Measurements from ENCODE around the gene CHD2. TPM values are rescaled to one million over a fixed set of nuclear protein-coding genes. Genes with fewer than 3 reads are reported as not detected.

The CHD2 gene
- total RNA-seq, 1 donor from 2014 or later = 100 TPM

- intact Hi-C loops (cut with DNase I) = loop anchor here (5.0 kb wide), 2 partner anchors 80 to 95 kb away; no protein-coding TSS in a partner anchor
- DNase-seq (ENCODE audit: extremely low spot score in 2 of 2) = no peak
- peaks cover 0 to 11% of the 10 kb centered on the region in 2 donors for H3K36me3 ChIP-seq
- peak overlapping the region; percentile 97 for H3K27ac ChIP-seq
- TF ChIP-seq POLR2A (IDR thresholded peaks at IDR 0.05) (no peak), CTCF (IDR thresholded peaks at IDR 0.05) (no peak), POLR2AphosphoS5 (IDR thresholded peaks at IDR 0.05; ENCODE audit: insufficient read depth in 1 of 2, low read depth in 1 of 2) (no peak)
- no peaks in the 10 kb centered on the region for H3K9me3 ChIP-seq
- H3K27me3 ChIP-seq = no peaks in the 10 kb centered on the region
- H3K4me1 ChIP-seq = peaks cover 62% of the 10 kb centered on the region
- peak overlapping the region; percentile 50 to 55 for H3K4me3 ChIP-seq
These were observed 1.9 kb downstream of the CHD2 start for GRCh38 chr15:92901995-92902394.

GRCh38 chr15:92902737-92903593 lies 2.8 kb downstream of the CHD2 start:
- peaks cover 0 to 4% of the 10 kb centered on the region in 2 donors for H3K36me3 ChIP-seq
- no peaks in the 10 kb centered on the region for H3K9me3 ChIP-seq
- intact Hi-C loops (cut with DNase I) = loop anchor here (5.0 kb wide), 2 partner anchors 81 to 96 kb away; no protein-coding TSS in a partner anchor
- peak overlapping the region; percentile 50 to 55 for H3K4me3 ChIP-seq
- peak overlapping the region; percentile 97 for H3K27ac ChIP-seq
- H3K27me3 ChIP-seq = no peaks in the 10 kb centered on the region
- DNase-seq (ENCODE audit: extremely low spot score in 2 of 2) = no peak
- TF ChIP-seq CTCF (IDR thresholded peaks at IDR 0.05) (no peak), POLR2AphosphoS5 (IDR thresholded peaks at IDR 0.05; ENCODE audit: insufficient read depth in 1 of 2, low read depth in 1 of 2) (no peak), POLR2A (IDR thresholded peaks at IDR 0.05) (no peak)
- peaks cover 66% of the 10 kb centered on the region for H3K4me1 ChIP-seq

- no peak for DNase-seq (ENCODE audit: extremely low spot score in 2 of 2)
- H3K9me3 ChIP-seq = no peaks in the 10 kb centered on the region
- no peaks in the 10 kb centered on the region for H3K36me3 ChIP-seq
- peak overlapping the region; percentile 97 for H3K27ac ChIP-seq
- no peak for TF ChIP-seq POLR2AphosphoS5 (IDR thresholded peaks at IDR 0.05; ENCODE audit: insufficient read depth in 1 of 2, low read depth in 1 of 2)
- TF ChIP-seq CTCF (IDR thresholded peaks at IDR 0.05) = no peak
- no peak for TF ChIP-seq POLR2A (IDR thresholded peaks at IDR 0.05)
- no peaks in the 10 kb centered on the region for H3K27me3 ChIP-seq
- intact Hi-C loops (cut with DNase I) = loop anchor here (5.0 kb wide), 2 partner anchors 81 to 96 kb away; no protein-coding TSS in a partner anchor
- peak overlapping the region; percentile 50 to 55 for H3K4me3 ChIP-seq
- H3K4me1 ChIP-seq = peaks cover 71% of the 10 kb centered on the region
These were observed 3.5 kb downstream of the CHD2 start for GRCh38 chr15:92903631-92903965.

GRCh38 chr15:92903966-92904721 lies 4.0 kb downstream of the CHD2 start:
- Histone ChIP-seq H3K4me1 (peaks cover 71% of the 10 kb centered on the region), H3K4me3 (peak overlapping the region; percentile 50 to 55), H3K27ac (peak overlapping the region; percentile 97), H3K36me3 (no peaks in the 10 kb centered on the region), H3K9me3 (no peaks in the 10 kb centered on the region), H3K27me3 (no peaks in the 10 kb centered on the region)
- TF ChIP-seq POLR2A (IDR thresholded peaks at IDR 0.05) = peak; percentile 51 to 84
- TF ChIP-seq CTCF (IDR thresholded peaks at IDR 0.05) = no peak
- peak; percentile 97 to 99 for TF ChIP-seq POLR2AphosphoS5 (IDR thresholded peaks at IDR 0.05; ENCODE audit: insufficient read depth in 1 of 2, low read depth in 1 of 2)
- intact Hi-C loops (cut with DNase I) = loop anchor here (2.0 to 5.0 kb wide), 3 partner anchors 21 to 97 kb away; no protein-coding TSS in a partner anchor
- peak; percentile 99 to 100 for DNase-seq (ENCODE audit: extremely low spot score in 2 of 2)
